ENCODE measurements around the gene MAP4K3.

The MAP4K3 gene

DNA sequence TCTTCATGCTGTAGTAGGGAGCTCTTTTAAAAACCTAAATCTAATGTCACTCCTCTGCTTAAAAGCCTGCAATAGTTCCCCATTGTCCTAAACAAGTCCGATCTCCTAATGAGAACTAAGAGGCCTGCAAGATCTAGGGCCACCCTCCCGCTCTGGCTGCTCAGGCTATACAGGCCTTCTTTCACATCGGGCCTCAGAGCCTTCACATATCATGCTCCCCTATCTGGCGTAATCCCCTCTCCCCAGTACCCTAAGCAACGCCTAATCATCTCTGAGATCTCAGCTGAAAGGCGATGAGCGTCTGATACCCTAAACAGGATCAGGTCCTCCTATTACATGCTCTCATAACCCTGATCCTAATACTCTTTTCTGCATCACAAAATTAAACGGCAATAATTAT is 1.9 kb downstream of the MAP4K3 start:
- CTCF ChIA-PET: interaction anchor here (1.1 kb wide), 1 partner anchor 56 kb away, joined by 3 read pairs; no protein-coding TSS in a partner anchor
- DNase-seq (ENCODE audit: extremely low spot score): no peak
- TF ChIP-seq, protein P1, sequence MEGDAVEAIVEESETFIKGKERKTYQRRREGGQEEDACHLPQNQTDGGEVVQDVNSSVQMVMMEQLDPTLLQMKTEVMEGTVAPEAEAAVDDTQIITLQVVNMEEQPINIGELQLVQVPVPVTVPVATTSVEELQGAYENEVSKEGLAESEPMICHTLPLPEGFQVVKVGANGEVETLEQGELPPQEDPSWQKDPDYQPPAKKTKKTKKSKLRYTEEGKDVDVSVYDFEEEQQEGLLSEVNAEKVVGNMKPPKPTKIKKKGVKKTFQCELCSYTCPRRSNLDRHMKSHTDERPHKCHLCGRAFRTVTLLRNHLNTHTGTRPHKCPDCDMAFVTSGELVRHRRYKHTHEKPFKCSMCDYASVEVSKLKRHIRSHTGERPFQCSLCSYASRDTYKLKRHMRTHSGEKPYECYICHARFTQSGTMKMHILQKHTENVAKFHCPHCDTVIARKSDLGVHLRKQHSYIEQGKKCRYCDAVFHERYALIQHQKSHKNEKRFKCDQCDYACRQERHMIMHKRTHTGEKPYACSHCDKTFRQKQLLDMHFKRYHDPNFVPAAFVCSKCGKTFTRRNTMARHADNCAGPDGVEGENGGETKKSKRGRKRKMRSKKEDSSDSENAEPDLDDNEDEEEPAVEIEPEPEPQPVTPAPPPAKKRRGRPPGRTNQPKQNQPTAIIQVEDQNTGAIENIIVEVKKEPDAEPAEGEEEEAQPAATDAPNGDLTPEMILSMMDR (IDR thresholded peaks at IDR 0.05; ENCODE audit: control extremely low read depth, extremely low read depth, low read depth, missing control alignments): no peak
- POLR2A ChIA-PET: no interaction called here

DNA sequence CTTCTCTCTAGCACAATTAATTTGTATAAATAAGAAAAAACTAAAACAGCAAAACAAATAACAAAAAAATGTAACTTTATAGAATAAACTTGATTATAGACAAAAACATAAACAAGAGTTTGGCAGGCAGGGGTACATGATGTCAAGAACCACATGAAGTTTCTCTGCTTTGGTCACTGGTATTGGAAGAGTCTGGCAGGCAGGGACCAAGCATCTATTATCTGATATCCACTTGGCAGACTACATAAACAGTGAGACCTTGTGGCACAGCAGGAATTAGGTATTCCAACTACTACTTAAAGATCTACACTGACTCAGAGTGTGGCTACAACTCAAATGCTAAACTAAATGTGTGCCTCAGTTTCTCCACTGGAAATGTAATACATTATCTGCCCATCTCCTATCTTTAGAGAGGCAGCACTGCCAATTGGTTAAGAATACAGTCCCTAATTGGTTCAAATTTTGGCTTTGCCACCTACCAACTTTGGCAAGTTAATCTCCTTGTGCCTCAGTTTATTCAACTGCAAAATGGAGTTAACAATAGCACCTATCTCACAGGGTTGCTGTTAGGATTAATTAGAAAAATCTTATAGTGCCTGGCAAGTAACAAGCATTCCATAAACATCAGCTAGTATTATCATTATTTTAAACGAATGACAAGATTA is 2.7 kb downstream of the MAP4K3 start:
- DNase-seq (ENCODE audit: extremely low spot score): no peak
- TF ChIP-seq, protein P1 (IDR thresholded peaks at IDR 0.05; ENCODE audit: control extremely low read depth, extremely low read depth, low read depth, missing control alignments): no peak
- ChIA-PET CTCF (no interaction called here), POLR2A (no interaction called here)

DNA sequence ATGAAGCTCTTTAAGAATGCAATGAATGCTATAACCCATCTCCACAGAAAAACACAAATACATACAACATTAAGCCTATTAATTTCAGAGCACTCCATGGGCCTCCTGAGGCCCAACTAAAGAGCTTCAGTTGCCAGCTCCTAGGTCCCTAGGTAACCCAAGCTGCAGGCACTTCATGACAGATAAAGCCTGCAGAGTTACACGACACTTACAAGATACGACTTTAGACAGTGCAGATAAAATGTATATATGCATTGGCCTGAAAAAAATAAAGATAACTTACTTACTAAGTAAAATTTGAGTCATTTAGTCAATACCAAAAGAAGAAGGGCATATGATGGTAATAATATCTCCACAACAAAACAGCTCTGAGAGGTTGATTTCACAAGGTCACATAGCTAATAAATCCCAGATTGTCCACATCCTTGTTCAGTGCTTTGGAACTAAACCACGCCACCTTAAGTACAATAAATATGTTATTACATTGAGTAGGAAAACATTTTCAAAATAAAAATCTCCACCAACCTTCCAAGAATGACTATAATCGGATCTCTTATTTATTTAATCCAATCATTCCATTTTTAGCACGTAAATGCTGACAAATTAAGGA is 3.4 kb downstream of the MAP4K3 start:
- TF ChIP-seq, protein P1 (IDR thresholded peaks at IDR 0.05; ENCODE audit: control extremely low read depth, extremely low read depth, low read depth, missing control alignments): no peak
- DNase-seq (ENCODE audit: extremely low spot score): no peak
- ChIA-PET CTCF (interaction anchor here (0.7 to 1.6 kb wide), 2 partner anchors 18 to 39 kb away, joined by 3 read pairs; no protein-coding TSS in a partner anchor), POLR2A (no interaction called here)

DNA sequence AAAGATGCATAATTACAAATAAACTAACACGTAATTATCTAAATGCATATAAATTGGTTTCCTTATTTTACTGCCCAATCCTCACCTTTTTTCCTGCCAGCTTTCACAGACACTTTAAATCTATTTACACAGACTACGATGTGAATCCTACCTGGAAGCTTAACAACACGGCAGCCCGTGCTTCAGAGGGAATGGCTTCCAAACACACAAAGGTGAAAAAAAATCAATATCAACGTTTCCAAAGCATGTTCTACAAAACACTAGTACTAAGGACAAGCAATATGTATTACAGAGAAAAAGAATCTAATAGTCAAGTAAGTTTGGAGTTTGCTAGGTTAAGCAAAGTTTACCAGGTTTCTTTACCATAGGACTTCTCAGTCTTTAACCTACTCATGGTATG is 4.4 kb downstream of the MAP4K3 start:
- TF ChIP-seq, protein P1 (IDR thresholded peaks at IDR 0.05; ENCODE audit: control extremely low read depth, extremely low read depth, low read depth, missing control alignments): no peak
- no peak for DNase-seq (ENCODE audit: extremely low spot score)
- CTCF ChIA-PET: interaction anchor here (0.7 to 1.6 kb wide), 2 partner anchors 17 to 40 kb away, joined by 3 read pairs; no protein-coding TSS in a partner anchor
- POLR2A ChIA-PET: no interaction called here

DNA sequence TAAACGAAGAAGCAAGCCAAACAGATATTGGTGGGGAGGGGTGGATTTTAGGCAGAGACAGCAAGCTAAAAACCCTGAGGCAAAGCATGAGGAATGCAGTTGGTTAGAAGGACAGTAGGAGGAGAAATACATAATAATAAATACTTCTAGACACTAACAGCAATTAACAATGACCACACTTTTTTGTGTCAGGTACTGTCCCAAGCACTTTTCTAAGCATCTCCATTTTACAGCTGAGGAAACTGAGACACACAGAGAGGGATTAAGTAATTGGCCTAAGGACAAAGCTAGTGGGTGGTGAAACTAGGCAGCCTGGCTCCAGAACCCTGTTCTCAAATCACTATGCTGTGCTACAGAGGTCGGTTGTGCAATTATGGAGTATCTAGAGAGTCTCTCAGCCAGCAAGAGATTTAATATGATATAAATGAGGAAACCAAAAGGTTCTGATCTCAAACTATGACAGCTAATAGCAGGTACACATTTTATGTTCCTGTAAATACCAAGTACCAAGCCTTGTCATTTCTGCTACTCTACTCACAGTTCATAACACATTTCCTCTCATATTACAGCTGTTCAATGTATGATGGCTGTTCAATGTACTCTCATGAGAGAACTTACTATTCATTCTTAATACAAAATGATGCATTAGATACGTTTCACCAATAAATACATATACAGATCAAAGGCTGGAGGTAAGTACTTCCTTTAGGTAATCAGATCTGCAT is 5.3 kb downstream of the MAP4K3 start:
- TF ChIP-seq, protein P1 (IDR thresholded peaks at IDR 0.05; ENCODE audit: control extremely low read depth, extremely low read depth, low read depth, missing control alignments): no peak
- CTCF ChIA-PET: interaction anchor here (1.0 to 1.6 kb wide), 4 partner anchors 10 to 299 kb away, joined by 3 to 7 read pairs (median 4); no protein-coding TSS in a partner anchor
- DNase-seq (ENCODE audit: extremely low spot score): no peak
- POLR2A ChIA-PET: no interaction called here

DNA sequence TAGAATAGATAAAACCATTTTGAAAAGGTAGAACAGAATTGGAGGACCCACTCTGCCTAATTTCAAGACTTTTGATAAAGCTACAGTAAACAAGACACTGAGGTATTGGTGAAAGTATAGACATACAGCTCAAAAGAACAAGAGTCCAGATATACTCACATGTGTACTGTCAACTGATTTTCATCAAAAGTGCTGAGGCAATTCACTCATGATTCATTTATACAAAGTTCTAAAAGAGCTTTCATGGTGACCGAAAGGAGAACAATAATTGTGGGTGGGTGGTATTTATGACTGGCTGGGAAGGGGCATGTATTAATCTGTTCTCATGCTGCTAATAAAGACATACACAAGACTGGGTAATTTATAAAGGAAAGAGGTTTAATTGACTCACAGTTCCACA is 7.3 kb downstream of the MAP4K3 start:
- TF ChIP-seq, protein P1 (IDR thresholded peaks at IDR 0.05; ENCODE audit: control extremely low read depth, extremely low read depth, low read depth, missing control alignments): no peak
- DNase-seq (ENCODE audit: extremely low spot score): no peak
- ChIA-PET CTCF (interaction anchor here (0.8 kb wide), 1 partner anchor 11 kb away, joined by 3 read pairs; no protein-coding TSS in a partner anchor), POLR2A (no interaction called here)

Measured in GM10248 (cell line).